Transverse colon (tissue), 3 donors: ENCODE measurements around the gene INPP5F.

ENCODE experiments used
- CTCF ChIP-seq, 5 experiments: fragments of 200-600 bp in 3 of 5; fragments of 450-650 bp in 2 of 5; sonication (generic) in 3 of 5; IDR thresholded peaks; 1 replicate in 2 of 5; 2 replicates in 3 of 5; pipeline ENCODE4 v1.5.1; 2016 to 2017; ENCODE audit warnings: antibody characterized with exemption in 5 of 5, inconsistent platforms in 3 of 5, mild to moderate bottlenecking in 2 of 5, moderate library complexity in 1 of 5
- POLR2A ChIP-seq: fragments of 450-650 bp; IDR thresholded peaks from one replicate; pipeline ENCODE4 v1.6.1; 2016; ENCODE audit warnings: antibody characterized with exemption, mild to moderate bottlenecking, moderate library complexity

GRCh38 chr10:119725828-119726675 lies at the start of gene INPP5F:
- peak in 2 of 5 experiments; percentile 21 to 28 for TF ChIP-seq CTCF (IDR thresholded peaks at IDR 0.05)
- no peak for TF ChIP-seq POLR2A
